T1000 (cell line): ENCODE measurements around the gene NPAS2.

ENCODE experiments used
- DNase-seq: peaks from one replicate; lab custom pipeline; 2025; ENCODE audit warnings: mixed read lengths; lab: John Stamatoyannopoulos, UW

Gene NPAS2

DNA sequence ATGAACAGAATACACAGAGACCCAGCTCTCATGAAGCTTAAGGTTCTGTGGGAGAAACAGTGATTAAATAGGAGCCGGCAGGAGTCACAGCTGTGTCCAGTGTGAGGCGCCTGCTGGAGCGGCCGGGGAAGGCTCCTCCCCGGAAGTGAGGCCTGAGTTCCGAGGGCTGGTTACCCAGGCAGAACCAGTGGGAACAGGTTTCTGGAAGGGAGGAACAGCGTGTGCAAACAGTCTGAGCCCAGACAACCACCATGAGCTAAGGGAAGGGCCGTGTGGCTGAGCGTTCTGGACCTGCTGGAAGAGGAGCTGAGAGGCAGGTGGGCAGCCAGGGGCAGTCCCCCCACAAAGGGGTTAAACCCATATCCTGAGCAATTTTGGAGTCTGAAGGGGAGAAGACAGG, 26.0 kb upstream of the NPAS2 start:
- no peak for DNase-seq

DNA sequence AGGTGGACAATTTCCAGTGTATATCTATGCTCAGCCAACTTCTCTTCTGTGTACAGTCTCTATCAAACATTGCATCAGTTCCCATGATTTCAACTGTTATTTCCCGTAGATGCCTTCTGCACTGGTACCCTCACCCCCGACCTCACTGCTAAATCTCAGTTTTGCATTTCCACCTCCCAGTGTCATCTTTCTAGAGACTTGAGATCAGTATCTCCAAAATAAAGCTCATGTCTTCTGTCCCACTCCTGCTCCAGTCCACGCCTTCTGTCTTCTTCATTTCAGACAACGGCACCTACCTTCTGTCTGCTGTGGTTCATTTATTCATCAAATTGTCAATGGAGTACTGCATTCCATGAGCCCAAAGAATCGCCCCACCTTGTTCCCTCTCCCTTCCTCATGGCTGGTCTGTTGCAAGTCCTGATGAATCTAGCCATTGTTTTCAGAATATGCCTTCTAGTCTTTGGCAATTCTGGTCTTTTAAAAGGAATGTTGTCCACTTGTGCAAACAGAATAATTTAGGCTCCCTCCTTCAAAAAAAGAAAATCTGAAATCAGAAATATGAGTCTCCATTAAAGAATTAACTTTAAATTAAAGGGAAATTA, 23.3 kb upstream of the NPAS2 start:
- no peak for DNase-seq

DNA sequence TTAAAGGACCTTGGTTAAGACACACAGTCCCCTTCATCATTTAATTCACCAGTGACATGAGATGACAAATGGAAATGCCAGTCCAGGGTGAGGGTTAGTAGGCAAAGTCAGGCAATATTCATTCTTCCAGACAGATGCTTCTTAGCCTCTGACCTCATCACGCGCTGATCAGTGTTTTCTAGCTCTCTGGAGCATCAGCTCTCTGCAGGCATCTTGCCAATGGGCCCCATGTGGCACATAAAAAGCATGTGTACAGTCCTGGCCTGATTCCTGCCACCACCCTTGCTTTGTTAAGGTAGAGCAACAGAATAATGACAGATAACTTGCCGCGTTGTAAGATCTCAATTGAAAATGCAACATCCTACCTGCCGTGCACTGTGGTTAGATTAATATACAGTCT, 20.3 kb upstream of the NPAS2 start:
- no peak for DNase-seq

DNA sequence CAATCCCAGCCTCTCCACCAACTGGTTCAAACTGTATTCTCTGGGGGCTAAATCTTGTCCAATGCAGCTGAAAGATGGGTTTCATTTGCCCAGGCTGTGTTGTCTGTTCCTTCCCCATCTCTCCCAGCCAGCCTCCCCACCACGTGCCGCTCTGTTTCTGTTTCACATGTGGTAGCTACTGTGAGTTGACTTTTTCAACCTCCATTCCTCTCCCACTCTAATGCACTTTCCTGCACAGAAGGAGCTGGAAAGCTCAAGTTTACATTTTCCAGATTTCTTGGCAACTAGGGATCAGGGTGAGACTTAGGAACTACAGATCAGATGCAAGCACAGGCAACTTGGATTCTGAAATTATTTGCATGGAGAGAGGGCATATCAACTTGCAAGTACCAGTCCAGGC, 19.0 kb upstream of the NPAS2 start:
- no peak for DNase-seq

DNA sequence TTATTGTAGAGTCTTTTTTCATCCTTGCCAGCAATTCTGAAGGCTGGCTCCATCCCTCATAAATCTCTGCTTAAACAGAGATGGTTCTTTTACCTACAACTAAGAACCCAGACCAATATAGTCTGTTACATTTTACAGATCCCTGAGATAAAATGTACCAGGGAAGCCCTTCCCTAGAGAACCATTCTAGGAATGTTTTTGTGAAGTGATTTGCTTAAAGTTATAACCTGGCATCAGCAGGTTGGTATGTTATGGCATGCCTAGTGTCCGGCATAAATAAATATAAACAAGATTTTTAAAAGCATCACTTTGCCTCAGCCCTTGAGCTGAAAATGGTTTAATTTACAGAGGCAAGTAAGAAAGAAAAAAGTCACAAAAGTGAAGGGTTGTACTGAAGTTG, 18.5 kb upstream of the NPAS2 start:
- DNase-seq = no peak

DNA sequence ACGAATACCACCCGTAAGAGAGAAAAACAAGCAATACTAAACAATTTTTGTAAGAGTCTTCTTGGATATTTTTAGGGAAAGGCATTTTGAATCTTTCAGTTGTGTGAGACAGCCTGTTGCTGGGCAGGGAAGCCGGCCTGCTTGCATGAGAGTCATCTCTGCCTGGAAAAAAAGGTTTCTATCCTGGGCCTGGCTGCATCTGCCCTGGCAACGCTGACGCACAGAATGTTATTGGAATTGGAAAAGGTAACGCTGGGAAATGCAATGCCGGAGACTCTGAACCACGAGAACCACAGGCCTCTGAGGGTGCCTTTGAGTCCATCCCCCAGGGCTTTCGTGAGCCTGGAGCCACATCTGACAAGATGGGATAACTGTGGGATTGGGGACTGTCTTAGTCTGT, 17.9 kb upstream of the NPAS2 start:
- DNase-seq = no peak

DNA sequence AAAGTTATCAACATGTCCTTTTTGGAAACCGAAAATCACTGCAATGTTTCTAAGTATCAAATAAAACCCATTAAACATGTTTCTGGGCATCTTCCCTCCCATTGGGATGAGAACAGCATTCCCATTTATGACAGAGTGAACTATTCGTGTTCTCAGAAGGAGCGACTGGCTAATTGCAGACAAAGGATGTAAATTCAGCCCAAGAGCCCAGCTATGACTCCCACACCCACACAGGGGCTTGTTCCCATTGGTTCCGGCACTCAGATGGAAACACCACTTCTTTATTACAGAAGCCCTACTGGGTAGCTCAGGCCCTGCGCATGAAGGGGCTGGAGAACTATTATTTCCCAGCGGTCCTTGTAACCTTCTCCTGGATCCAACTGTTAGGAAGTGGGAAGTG, 16.6 kb upstream of the NPAS2 start:
- no peak for DNase-seq

DNA sequence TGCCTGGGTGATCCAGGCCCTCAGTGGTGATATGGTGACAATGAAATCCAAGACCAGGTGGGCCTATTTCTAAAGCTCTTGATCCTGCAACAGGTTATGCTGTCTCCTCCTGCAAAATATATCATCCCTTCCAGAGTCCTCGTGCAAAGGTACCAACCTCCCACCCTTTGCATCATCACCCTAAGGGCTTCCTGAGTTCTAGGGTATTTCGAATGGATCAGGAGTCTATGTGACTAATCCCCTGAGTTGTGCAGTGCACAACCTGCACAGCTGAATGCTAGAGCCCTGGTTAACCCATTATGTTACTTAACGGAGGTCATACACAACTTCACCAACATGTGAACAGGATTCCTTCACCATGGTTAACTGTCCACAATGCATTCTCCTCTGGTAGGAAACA, 13.4 kb upstream of the NPAS2 start:
- DNase-seq = no peak

DNA sequence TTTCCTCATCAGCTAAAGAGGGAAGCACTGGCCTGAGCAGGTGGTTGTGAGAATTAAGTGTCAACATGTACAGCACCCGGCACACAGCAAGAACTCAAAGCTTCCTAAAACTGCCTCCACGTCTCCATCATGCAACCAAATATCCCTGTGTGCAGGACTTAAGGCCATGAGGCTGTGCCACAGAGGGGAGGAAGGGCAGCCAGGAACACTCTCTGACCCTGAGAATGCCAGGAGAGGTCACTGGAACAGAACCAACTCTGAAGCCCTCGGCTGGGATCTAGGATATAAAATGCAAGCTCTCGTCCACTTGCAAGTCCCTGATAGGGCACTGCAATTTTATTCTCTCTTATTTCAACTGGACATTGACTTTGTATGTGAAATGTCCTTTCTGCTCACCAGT, 12.2 kb upstream of the NPAS2 start:
- no peak for DNase-seq

DNA sequence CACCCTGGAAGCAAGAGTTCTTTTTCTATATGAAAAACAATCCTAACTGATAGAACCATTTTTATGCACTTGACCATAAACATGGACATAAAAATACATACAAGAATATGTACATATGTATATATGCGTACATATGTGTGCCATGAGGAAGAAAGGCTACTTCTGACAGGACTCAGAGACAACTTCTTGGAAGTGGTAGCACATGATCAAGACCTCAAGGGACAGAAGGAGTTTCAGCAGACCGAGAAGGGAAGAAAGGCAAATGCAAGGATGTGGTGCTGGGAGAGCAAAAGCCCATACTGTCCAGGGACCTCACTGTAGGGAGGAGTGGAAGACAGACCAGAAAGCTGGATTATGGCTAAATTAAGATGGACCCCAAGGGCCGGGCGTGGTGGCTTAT, 11.4 kb upstream of the NPAS2 start:
- DNase-seq = no peak

DNA sequence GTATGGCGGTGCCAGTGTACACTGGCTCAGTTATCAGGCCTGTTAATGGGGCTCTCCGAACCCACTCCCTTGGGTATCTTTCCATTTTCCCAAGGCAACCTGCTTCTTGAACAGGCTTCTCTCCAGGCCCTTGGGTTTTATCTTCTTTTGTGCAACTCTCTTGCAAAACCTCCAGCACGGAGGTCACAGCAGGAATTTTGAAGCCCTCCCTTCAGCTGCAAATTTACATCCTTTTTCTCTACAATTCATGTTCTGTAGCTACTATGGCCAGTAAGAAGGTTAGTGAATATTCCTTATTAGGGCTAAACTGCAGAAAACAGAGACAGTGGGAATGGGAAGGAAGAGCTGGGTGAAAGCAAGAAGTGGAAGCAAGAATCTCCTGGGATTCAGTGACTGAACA, 10.4 kb upstream of the NPAS2 start:
- no peak for DNase-seq

DNA sequence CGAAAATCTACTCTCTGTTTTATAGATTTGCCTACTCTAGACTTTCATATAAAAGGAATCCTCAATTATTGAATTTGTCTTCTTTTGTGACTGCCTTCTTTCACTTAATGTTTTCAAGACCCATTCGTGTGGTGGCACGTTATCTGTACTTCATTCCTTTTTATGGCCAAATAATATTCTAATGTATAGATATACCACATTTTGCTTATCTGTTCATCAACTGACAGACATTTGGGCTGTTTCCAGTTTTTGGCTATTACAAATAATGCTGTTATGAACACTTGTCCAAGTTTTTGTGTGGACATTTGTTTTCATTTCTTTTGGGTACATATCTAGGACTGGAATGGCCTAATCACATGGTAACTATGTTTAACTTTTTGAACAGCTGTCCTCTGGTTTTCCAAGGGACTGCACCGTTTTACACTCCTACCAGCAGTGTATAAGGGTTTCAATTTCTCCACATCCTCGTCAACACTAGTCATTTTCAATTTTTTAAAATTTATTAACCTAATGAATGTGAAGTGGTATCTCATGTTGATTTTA, 9.3 kb upstream of the NPAS2 start:
- no peak for DNase-seq

DNA sequence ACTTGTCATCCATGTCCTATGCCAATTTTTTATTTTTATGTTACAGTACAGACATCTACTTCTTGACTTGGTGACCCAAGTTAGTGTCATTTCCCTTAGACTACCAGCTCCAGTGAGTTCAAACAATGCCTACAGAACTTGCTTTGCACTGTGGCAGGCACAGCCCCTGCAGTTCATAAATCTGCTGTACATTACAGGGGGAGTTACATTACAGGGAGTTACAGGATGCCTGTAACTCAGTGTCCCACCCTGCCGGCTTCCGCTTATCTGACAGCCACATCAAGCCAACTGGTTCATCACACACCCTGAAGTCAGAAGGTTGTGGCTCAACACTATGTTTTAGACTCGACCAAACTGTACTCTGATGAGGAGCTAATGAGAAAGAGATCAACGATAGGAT, 7.8 kb upstream of the NPAS2 start:
- no peak for DNase-seq

DNA sequence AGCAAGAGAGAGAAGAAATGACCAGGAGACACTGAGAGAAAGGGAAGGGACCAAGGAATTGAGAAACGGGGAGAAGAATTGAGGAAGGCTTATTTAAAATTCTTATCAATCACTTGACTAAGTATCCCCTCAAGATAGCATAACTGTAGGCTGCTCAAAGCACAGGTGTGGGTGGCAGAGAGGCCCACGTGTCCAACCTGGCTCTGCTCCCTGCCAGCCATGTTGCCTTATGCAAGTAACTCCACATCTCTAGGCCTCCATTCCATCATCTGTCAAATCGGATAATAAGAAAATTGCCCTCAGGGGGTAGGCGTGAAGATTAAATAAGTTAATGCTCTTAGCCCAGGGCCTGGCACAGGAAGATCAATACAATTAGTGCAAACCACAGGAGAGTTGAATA, 7.4 kb upstream of the NPAS2 start:
- DNase-seq = no peak

DNA sequence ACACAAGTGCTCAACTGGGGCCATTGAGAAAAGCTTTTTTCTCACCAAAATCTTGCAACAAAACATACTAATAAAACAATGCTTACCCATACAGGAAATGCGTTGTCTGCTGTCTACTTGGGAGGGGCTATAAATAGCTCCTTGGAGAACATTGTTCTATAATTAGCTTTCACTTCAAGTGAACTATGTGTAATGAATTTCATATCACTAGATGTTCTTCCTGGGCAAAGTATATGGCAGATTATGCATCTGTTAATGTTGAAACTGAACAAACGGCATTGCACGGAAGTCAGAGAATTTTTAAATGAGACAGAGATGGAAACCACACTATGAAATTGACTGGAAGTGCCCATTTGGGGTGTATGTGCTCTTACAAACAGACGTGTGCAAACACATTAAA, 6.4 kb upstream of the NPAS2 start:
- no peak for DNase-seq

DNA sequence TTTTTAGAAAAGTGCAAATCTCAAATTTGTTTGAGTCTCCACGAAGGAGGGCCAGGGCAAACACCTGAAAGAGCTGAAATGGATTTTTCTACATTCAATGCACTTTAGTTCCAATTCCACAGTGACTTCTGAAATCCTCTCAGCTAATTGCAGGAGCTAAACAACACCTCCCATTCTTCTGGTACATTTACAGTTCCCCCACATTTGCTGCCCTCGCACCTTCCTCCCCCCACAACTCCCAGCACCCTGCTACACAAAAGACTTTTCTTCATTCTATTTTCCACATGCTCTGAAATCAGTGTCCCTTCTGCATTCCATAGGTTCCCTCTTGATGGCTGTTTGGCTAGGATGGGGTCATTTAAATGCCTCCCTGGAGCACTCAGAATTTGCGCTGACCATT, 5.9 kb upstream of the NPAS2 start:
- DNase-seq = no peak

DNA sequence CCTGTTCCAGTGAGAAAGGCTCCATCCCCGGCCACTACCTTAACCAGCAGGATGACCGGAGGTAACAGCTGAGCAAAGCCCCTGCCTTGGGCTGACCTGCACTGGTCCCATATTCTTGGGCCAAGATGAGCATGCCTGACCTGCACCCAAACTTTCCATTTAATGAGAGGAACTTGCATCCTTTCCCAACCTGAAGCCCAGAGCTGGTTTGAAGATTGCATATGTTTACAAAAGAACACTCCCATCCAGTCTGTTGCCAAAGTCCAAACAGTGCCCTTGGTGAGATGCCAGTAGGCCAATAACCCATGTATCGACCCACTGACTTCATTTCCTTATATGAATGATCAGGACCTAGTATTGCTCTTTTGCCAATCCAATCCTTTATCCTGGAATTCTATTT, 5.5 kb upstream of the NPAS2 start:
- no peak for DNase-seq

DNA sequence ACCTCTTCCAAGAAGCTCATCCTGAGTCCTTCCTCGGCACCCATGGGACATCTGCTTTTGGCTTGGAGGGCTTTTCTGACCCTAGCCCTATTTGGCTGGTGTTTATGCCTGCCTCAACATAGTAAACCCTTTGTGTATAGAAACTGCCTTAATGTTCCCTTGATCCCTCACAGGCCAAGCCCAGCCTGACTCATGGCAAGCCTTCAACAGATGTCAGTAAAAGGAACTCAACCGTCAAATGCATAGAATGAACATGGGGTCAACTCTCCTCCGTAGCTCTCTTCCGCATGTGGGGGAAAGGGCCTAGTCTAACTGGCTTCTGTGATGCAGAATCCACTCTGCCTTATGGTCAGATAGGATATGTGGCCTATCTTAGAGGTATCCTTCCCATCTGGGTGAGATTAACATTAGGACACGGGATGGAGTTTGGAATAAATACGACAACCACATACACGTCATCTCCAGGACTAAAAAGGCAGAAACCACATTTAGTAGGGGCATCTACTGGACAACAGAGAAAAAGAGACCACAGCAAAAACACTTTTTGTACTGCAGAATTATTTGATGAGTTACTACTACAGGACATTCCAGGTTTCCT, 2.5 kb upstream of the NPAS2 start:
- DNase-seq = no peak

DNA sequence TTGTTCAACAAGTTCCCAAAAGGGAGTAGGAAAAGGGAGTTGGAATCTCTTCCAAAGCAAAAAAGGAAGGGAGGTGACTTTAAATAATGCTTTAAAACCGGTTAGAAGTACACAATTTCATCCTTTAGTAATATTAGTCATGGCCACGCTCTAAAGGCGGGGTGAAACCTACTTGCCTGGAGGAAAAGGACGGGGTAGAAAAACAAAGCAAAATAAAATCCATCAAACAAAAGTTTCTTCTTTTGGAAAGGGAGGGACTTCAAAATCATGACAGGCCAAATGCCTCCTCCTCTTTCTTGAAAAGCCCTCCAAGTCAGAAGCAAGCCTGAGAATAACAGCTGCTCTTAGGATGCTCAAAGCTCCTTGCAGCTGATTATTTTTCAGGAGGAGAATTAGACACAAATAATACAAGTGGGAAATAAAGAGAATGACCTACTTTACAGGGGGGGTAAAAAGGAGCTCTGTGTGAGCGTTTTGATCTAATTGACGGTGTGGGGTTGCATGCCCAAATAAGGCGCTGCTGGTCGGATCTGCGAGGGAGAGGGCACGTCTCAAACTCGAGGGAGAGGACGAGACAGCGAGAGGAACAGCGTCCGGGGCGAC, 1.8 kb upstream of the NPAS2 start:
- no peak for DNase-seq

DNA sequence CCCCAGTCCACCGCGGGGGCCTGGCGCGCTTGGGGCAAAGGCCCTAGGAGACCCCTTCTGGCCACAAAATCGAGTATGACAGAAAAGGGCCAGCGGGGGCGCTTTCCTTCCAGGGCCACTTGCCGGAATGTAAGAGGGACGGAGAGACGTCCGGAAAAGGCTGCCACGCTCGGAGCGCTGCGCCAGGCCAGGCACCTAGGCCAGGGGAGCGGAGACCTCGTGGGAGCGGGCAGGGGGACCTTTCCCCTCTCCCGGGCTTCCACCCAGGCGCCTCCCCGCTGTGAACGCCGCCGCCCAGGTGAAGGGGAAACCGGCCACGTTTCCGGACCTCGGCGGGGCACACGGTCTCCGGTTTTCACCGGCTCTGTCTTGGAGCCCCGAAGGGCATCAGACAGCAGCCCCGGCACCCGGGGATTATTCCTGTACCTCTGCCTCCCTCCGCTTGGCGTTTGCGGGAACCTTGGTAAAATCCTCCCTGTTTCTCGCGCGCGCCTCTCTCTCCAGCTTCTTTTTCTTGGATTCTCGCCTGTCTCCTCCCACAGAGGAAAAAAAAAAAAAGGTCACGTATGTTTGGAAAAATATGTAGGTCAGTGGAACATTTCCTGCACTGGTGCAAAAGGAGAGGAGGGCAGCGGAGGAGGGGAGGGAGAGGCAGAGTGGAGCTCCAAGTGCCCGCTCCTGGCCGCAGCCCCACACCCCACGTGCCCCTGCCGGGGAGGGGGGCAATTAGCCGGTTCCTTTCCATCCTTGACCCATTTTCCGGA, 1.2 kb upstream of the NPAS2 start:
- peak; percentile 28 for DNase-seq

DNA sequence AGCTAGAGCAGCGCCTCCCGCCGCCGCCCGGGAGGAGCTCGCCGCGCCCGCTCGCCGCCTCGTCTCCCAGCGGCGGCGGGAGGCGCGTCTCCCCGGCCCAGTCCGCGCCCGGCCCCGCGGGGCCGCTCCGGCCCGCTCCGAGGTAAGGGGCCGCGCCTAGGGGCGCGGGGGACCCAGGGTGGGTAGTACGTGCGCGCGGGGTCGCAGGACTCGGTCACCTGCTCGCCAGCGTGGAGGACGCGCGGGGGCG, 259 bp downstream of the NPAS2 start:
- no peak for DNase-seq

DNA sequence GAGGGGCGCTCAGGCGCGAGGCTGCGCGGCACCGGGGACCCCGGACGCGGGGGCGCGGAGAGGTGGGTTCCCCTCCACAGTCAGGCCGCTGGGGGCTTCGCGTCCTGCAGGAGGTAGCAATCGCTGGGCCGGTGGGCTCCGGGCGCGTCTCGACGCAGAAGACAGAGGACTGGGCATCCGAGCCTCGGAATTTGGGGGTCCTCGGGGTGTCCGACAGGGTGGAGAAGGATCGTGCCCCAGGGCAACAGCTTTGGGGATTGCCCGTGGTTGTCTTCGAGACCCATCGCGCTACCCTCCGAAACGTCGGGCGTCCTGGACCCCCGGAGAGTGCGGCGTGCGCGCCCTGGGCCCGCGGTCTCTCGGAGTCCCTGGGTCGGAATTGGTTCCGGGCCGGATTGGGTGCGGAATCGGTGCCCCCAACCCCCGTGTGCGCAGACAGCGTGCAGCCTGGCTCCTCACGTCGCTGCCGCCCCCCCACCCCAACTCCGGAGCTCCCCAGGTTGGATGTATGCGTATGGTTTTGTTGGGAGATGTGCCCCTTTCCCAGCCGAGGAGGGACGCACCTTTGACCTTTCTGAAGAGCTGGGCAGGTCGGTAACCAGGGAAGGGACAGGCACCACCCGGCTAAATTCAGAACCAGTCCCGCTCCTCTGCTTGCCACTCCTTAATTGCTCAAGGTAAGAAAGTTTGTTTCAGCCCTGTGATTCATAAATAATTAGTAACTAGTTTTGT, 750 bp downstream of the NPAS2 start:
- no peak for DNase-seq
